G401.6 (cell line): ENCODE data around the gene NBPF1.
"Not testable (repeated sequence)": the region's sequence is repeated elsewhere in the genome, so short reads cannot be mapped to it uniquely, and the experiment has no call there.

ENCODE experiments used
- FAIRE-seq: peaks from 2 replicates; lab custom pipeline; 2012; peaks lifted over from hg19 to GRCh38; lab: Jason Lieb, UNC

NBPF1 gene

GRCh38 chr1:16621681-16622315 lies 8.4 kb upstream of the NBPF1 start:
- not testable (repeated sequence) for FAIRE-seq

- FAIRE-seq = no peak
Observed at GRCh38 chr1:16621300-16621658, 7.9 kb upstream of the NBPF1 start.

GRCh38 chr1:16619803-16620501 lies 6.6 kb upstream of the NBPF1 start:
- FAIRE-seq = not testable (repeated sequence)

GRCh38 chr1:16618719-16619118 lies 5.4 kb upstream of the NBPF1 start:
- FAIRE-seq = no peak

GRCh38 chr1:16617778-16618580 lies 4.6 kb upstream of the NBPF1 start:
- FAIRE-seq = no peak

- FAIRE-seq = no peak
Observed at GRCh38 chr1:16617114-16617631, 3.8 kb upstream of the NBPF1 start.

- FAIRE-seq = no peak
Observed at GRCh38 chr1:16615253-16616252, 2.2 kb upstream of the NBPF1 start.

GRCh38 chr1:16614361-16615252 lies 1.2 kb upstream of the NBPF1 start:
- no peak for FAIRE-seq

- FAIRE-seq = no peak
Observed at GRCh38 chr1:16612332-16613172, 812 bp downstream of the NBPF1 start.

GRCh38 chr1:16611981-16612331 lies 1.4 kb downstream of the NBPF1 start:
- FAIRE-seq = not testable (repeated sequence)

GRCh38 chr1:16611164-16611563 lies 2.2 kb downstream of the NBPF1 start:
- not testable (repeated sequence) for FAIRE-seq

GRCh38 chr1:16610553-16610952 lies 2.8 kb downstream of the NBPF1 start:
- FAIRE-seq = not testable (repeated sequence)

GRCh38 chr1:16609761-16610160 lies 3.6 kb downstream of the NBPF1 start:
- FAIRE-seq = not testable (repeated sequence)

GRCh38 chr1:16608838-16609560 lies 4.4 kb downstream of the NBPF1 start:
- FAIRE-seq = no peak

GRCh38 chr1:16607853-16608815 lies 5.2 kb downstream of the NBPF1 start:
- FAIRE-seq = not testable (repeated sequence)

GRCh38 chr1:16607433-16607851 lies 5.9 kb downstream of the NBPF1 start:
- no peak for FAIRE-seq

GRCh38 chr1:16606666-16607432 lies 6.5 kb downstream of the NBPF1 start:
- not testable (repeated sequence) for FAIRE-seq
